A172 (cell line): ENCODE results near the gene DLD. TPM values are rescaled to one million over a fixed set of nuclear protein-coding genes. Genes with fewer than 3 reads are reported as not detected.
"Not testable (repeated sequence)": the region's sequence is repeated elsewhere in the genome, so short reads cannot be mapped to it uniquely, and the experiment has no call there.

ENCODE experiments used
- DNase-seq: peaks from one replicate; pipeline ENCODE4 v3.0.0-alpha.2; 2015; ENCODE audit warnings: low spot score
- total RNA-seq: library from RNA; depleted of rRNA; stranded (reverse); fragments of >200 nt; shearing (Covaris generic); gene quantifications from 2 replicates; pipeline ENCODE4 v1.2.3, GENCODE V29; 2014; rRNA removed

Gene DLD
- 128 and 363 TPM in 2 replicates for total RNA-seq

- DNase-seq: peak; percentile 81
These were observed at the start of gene DLD for GRCh38 chr7:107890962-107891635. DLD (plus strand) TSS chr7:107891183; CDS start chr7:107891251, 68 bp downstream.

DNA sequence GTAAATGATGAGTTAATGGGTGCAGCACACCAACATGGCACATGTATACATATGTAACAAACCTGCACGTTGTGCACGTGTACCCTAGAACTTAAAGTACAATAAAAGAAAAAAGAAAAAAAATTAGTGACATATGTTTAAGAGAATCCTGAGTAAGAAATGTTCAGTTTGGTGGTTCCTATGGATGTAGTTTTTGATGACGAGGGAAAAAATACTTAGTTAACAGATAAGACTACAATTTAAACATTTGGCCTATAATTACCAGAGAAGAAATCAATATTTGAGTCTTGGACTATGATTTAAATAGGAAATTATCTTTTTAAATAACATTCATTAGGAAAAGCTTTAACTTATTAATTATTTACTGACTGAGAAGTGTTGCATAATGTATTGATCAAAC, 48.8 kb upstream of the DLD start:
- DNase-seq: no peak

DNA sequence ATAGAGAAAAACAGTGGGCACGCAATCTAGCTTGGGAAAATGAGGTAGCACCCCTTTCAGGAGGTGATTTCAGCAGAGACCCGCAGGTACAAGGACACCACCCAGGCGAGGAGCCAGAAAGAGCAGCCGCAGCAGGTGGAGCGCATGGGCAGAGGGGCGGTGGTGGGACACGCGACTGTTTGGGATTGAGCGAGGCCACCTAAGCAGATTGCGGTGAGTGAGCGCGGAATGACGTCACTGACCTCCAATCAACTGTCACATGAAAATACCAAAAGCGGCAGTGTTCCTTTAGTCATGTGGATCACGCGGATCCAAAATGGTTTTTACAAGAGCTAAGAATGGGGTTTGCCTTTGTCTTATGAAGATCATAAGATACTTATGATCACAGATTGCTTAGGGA, 47.8 kb upstream of the DLD start:
- DNase-seq: no peak

DNA sequence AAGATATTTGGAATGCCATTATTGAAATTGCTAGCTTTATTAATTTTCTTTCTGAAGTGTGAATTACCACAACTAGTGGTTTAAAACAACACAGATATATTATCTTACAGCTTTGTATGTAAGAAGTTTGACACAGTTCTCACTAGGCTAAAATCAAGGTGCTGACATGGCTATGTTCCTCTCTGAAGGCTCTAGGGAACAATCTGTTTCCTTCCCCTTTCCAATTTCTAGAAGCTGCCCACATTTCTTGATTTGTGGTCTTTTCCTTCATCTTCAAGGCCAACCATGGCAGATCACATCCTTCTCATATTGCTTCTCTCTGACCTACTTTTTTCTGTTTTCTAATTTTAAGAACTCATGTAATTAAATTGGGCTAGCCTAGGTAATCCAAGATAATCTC, 44.7 kb upstream of the DLD start:
- DNase-seq: no peak

DNA sequence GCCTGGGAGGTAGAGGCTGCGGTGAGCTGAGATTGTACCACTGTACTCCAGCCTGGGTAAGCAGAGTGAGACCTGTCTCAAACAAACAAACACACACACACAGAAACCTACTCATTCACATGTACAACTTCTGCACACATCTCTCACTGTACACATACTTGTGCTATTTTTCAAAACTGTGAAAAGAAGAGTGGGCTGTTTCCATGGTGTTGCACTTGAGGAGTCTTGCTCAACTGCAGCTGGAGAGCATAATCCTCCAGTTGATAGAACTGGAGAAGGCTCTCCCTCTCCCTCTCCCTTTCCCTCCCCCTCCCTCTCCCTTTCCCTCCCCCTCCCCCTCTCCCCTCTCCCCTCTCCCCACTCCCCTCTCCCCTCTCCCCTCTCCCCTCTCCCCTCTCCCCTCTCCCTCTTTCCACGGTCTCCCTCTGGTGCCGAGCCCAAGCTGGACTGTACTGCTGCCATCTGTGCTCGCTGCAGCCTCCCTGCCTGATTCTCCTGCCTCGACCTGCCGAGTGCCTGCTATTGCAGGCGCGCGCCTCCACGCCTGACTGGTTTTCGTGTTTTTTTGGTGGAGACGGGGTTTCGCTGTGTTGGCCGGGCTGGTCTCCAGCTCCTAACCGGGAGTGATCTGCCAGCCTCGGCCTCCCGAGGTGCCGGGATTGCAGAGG, 43.7 kb upstream of the DLD start:
- DNase-seq: no peak

- DNase-seq: not testable (repeated sequence)
These were observed 43.2 kb upstream of the DLD start for GRCh38 chr7:107847836-107848175.

GRCh38 chr7:107848211-107848610, 42.8 kb upstream of the DLD start:
- not testable (repeated sequence) for DNase-seq

GRCh38 chr7:107850216-107850615, 40.8 kb upstream of the DLD start:
- no peak for DNase-seq

DNA sequence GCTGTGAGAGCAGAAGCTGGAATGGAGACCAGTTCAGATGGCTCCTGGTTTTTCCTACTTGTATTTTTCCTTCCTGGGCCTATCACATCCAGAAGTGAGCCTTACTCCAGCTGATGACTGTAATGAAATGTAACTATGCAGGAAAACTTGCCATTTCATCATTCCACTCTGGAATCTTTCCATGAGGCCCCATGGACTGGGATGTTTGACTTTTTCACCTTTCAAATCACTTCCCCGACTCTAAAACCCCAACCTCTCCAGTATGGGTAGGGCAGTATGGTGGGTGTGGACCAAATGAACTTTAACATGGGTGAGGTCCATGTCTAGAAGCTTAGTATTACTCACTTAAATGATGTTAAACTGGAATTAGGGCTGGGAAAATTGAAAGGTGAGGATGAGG, 40.3 kb upstream of the DLD start:
- no peak for DNase-seq

DNA sequence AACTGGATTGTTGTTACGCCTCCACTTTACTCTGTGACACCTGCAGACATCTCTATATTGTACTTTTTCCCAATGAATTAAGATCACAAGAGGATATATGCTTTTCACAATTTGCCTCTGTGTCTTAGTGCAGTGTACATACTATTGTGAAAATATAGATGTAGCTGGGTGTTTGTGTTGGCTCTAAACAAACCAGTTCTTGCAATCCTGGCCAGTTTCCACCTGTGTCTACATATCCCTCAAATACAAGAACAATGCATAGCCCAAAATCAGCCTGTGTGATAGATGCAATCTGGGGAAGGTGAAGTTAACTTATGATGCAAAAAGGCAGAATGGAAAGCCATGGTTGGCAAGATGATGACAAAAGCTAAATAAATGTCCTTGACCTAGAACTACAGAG, 36.5 kb upstream of the DLD start:
- DNase-seq: no peak

DNA sequence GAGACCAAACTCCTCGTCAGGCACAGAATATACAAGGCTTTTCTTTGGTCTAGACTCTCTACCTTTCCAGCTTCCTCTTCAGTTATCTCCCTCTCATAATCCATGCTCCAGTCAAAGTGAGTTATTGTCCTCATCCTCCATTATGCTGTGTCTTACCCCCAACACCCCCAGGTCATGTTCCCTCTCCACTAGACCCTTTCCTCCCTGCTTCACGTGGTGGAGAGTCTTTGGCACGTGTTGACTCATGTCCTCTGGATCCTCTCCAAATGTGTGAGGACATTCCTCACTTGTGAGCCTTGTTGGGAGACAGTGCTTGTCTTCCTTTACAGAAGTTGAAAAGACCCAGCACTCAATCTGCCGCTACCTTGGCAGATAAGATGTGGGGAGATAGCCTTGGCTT, 36.0 kb upstream of the DLD start:
- peak; percentile 29 for DNase-seq

GRCh38 chr7:107856806-107857540, 34.0 kb upstream of the DLD start:
- peak; percentile 22 for DNase-seq

DNA sequence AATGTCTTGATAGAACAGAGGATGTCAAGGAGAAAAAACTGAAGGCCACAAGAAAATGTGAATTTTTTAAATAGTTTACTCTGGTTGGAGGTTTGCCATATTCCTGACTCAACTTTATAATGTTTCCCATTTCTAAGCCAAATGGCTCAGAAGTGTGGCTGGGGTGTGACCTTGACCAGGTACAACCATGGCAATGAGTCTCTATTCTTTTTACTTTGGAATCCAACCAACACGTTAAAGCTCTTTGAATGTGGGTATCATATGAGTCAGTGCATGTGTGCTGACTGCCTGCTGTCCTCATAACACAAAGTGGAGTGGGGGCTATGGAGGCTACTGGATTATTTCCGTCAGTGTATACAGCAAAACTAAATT, 33.5 kb upstream of the DLD start:
- peak; percentile 38 for DNase-seq

GRCh38 chr7:107858280-107858679, 32.7 kb upstream of the DLD start:
- DNase-seq: no peak

GRCh38 chr7:107860279-107860961, 30.6 kb upstream of the DLD start:
- DNase-seq: no peak

GRCh38 chr7:107860981-107861652, 29.9 kb upstream of the DLD start:
- no peak for DNase-seq

- DNase-seq: no peak
These were observed 24.8 kb upstream of the DLD start for GRCh38 chr7:107865956-107866775.

DNA sequence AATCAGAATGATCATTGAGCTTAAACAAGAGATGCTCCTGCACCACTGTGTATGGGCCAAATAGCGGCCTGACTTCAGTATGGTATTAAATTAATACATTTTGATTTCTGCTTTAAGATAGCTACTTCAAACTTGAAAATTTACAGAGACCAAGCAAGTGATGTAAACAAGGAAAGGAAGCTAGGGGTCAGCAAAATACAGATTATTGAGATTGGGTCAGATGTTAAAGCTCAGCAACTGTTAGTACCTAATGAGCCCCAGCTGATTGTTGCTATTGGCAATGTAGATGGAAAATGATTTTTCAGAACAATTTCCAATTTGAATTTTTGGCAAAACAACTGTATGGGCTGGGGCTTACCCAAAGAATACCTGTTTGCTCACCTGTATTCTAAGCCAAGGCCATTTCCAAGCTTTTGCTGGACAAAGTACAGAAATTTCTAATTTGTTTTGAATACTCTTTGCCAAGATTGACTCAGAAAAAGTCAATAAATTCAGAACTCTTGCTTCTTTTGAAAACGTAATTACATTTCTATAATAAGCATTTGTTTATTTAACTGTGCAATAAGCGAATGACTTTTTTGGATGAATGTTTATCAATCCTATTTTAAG, 23.0 kb upstream of the DLD start:
- DNase-seq: no peak

DNA sequence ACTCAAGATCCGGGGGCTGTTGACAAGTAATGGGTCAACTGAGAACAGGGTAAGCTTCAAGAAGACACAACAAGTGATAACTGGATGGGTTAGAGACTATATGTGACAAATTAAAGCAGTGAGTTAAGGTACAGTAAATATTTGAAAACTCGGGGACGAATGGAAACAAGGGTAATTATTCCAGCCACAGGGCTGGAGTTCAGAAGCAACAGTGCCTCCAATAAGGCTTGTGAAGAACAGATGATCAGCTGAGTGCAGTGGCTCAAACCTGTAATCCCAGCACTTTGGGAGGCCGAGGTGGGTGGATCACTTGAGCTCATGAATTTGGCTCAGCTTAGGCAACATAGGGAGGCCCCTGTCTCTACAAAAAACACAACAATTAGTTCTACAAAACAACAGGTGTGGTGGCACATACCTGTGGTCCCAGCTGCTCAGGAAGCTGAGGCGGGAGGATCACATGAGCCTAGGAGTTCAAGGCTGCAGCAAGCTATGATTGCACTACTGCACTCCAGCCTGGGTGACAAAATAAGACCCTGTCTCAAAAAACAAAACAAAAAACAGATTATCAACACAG, 20.5 kb upstream of the DLD start:
- no peak for DNase-seq

DNA sequence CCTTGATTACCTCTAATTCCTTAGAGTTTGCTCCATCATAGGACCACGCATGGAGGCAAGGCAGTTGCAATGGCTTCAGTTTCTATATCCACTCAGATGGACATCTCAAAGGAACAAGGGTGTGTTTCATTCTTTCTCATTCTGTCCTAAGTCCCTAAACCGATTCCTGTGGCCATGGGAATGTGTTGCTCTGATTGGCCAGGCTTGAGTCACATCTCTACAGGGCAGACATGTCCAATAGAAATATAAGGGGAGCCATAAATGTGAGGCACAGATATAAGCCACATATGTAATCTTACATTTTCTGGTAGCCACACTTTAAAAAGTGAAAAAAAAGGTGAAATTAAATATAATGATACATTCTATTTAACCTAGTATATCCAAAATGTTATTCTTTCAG, 16.9 kb upstream of the DLD start:
- DNase-seq: no peak
